ENCODE measurements around the gene PIK3CG.
"Not testable (repeated sequence)": the region's sequence is repeated elsewhere in the genome, so short reads cannot be mapped to it uniquely, and the experiment has no call there.

Gene PIK3CG

DNA sequence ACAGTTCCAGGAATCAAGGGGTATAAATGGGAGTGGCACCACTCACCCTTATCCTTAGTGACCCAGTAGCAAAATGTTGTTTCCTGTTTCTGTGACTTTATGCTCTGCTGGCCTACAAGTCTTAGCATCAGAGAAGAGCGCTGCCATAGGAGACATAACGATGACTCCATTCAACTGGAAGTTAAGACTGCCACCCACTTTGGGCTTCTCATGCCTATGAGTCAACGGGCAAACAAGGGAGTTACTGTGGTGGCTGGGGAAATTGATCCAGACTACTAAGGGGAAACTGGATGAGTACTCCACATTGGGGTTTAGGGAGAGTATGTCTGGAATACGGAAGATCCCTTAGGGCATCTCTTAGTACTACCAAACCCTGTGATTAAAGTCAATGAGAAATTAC, 40.6 kb upstream of the PIK3CG start:
- no peak for DNase-seq (ENCODE audit: extremely low read depth, low read depth)

DNA sequence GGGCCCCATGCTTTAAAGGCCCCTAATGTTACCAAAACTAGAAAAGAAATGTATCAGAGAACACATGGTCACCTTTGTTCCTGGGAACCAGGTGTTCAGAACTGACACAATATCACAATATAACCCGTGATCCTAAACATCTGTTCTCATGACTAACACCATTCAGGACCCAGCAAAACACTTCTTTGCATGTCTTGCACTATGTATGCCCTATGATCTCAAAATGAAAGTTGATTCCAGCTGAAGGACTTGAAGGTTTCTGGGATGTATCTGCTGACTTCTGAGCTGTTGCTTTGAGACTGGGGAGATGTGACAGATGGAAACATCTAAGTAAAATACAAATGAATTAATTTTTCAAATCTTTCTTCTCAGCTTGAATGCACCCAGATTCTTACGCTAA, 37.5 kb upstream of the PIK3CG start:
- DNase-seq (ENCODE audit: extremely low read depth, low read depth) = no peak
- TF ChIP-seq, protein P1, sequence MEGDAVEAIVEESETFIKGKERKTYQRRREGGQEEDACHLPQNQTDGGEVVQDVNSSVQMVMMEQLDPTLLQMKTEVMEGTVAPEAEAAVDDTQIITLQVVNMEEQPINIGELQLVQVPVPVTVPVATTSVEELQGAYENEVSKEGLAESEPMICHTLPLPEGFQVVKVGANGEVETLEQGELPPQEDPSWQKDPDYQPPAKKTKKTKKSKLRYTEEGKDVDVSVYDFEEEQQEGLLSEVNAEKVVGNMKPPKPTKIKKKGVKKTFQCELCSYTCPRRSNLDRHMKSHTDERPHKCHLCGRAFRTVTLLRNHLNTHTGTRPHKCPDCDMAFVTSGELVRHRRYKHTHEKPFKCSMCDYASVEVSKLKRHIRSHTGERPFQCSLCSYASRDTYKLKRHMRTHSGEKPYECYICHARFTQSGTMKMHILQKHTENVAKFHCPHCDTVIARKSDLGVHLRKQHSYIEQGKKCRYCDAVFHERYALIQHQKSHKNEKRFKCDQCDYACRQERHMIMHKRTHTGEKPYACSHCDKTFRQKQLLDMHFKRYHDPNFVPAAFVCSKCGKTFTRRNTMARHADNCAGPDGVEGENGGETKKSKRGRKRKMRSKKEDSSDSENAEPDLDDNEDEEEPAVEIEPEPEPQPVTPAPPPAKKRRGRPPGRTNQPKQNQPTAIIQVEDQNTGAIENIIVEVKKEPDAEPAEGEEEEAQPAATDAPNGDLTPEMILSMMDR (IDR thresholded peaks at IDR 0.05; ENCODE audit: low read depth, low read length) = no peak

More for the DNA sequence above, 40.6 kb upstream of the PIK3CG start:
- TF ChIP-seq, protein P1 (IDR thresholded peaks at IDR 0.05; ENCODE audit: low read depth, low read length) = no peak

DNA sequence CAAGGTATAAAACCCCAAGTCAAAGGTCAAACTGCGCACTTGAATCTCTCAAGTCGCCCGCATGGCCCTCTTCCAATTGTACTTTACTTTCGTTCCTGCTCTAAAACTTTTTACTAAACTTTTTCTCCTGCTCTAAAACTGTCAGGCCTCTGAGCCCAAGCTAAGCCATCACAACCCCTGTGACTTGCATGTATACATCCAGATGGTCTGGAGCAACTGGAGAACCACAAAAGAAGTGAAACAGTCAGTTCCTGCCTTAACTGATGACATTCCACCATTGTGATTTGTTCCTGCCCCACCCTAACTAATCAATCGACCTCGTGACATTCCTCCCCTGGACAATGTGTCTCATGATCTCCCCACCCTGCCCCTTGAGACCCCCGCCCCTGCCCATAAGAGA, 35.6 kb upstream of the PIK3CG start:
- TF ChIP-seq, protein P1 (IDR thresholded peaks at IDR 0.05; ENCODE audit: low read depth, low read length) = no peak
- no peak for DNase-seq (ENCODE audit: extremely low read depth, low read depth)

DNA sequence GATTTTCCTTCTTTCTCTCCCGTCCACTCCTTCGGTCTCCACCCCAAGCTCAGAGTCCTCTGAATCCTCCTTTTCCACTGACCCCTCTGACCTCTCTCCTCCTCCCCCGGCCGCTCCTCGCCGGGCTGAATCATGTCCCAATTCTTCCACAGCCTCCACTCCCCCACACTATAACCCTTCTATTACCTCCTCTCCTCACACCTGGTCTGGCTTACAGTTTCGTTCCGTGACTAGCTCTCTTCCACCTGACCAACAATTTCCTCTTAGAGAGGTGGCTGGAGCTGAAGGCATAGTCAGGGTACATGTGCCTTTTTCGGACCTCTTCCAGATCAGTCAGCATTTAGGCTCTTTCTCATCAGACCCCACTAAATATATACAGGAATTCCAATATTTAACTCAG, 34.2 kb upstream of the PIK3CG start:
- not testable (repeated sequence) for DNase-seq (ENCODE audit: extremely low read depth, low read depth)

DNA sequence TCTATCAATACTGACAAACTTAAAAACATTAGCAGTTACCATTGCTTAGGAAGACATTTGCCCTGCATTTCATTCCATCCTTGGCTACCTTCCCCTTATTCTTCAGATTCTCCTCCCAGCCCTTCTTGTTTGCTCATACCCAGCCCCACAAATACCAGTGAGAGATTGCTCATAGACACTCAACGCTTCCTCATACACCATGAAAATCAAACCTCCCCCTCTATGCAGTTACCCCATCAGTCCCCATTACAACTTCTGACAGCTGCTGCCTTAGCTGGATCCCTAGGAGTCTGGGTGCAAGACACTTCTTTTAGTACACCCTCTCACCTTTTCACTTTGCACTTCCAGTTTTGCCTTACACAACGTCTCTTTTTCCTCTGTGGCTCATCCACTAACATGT, 28.3 kb upstream of the PIK3CG start:
- no peak for DNase-seq (ENCODE audit: extremely low read depth, low read depth)
- TF ChIP-seq, protein P1 (IDR thresholded peaks at IDR 0.05; ENCODE audit: low read depth, low read length) = no peak

DNA sequence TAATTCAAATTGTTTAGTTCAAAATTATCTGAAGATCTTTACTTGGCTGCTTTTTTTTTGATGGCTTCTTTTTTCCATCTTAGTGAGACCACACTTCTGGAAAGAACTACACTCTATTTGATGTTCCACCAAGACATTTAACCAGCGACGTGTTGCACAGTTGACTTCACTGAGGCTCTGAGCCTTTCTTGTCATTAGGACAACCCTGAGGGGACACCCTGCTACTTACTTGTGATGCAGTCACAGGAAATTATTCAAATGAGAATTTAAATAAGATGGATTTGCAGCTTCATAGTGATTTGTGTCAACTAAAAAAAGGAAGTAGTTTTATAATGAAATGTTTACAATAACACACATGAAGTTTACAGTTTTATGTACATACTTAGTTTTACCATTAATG, 25.6 kb upstream of the PIK3CG start:
- DNase-seq (ENCODE audit: extremely low read depth, low read depth) = no peak
- TF ChIP-seq, protein P1 (IDR thresholded peaks at IDR 0.05; ENCODE audit: low read depth, low read length) = no peak

DNA sequence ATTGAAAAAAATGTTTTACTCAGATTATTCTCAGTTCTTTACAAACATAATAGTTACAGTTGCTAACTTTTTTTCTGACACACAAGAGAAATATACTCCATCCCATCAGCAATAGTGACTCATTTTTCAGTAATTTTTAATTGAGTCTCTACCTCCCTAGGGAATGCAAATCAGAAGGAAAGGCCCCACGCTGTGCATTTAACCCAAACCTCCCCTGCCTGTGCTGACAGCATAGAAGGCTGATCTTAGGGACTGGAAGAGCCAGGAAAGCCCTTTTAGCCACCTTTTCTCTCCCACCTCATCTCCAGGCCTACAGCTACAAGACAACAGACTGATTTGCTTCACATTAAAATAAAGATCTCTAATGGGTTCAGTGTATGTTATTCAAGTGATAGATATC, 24.7 kb upstream of the PIK3CG start:
- TF ChIP-seq, protein P1 (IDR thresholded peaks at IDR 0.05; ENCODE audit: low read depth, low read length) = no peak
- peak; percentile 62 for DNase-seq (ENCODE audit: extremely low read depth, low read depth)

DNA sequence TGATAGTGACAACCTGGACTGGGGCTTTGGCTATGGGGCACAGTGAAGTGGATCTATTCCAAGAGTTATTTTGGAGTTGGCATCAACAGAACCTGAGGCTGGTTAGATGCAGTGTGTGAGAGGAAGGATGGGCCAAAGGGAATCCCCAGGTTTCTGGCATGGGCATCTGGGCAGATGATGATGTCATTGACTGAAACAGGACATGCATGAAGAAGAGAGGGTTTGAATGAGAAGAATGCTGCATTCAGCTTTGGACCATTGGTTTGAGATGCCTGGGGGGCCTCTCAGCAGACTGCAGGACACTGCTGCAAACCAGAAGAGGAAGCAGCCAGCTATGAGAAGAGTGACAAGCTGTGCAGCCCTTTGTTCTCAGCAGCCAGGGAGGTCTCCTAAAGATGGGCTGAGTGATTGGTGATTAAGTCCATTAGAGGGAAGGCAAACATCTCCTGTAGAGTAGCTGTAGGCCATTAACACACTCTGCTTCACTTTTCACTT, 23.1 kb upstream of the PIK3CG start:
- TF ChIP-seq, protein P1 (IDR thresholded peaks at IDR 0.05; ENCODE audit: low read depth, low read length) = no peak
- DNase-seq (ENCODE audit: extremely low read depth, low read depth) = no peak

Data from AG09319 (cell line).